ENCODE results near the gene TTC23L. TPM values are rescaled to one million over a fixed set of nuclear protein-coding genes. Genes with fewer than 3 reads are reported as not detected.

TTC23L gene
- total and polyA plus RNA-seq, 2 experiments from 2014 or later = 2.2 to 2.3 TPM

- no peaks in the 10 kb centered on the region; the same call in 2 of the 3 replicates for H3K9me3 Mint-ChIP-seq
- Histone ChIP-seq H3K27me3 (ENCODE audit: insufficient read depth) (no peaks in the 10 kb centered on the region), H3K4me2 (no peak overlapping the region), H4K20me1 (replicated peaks; ENCODE audit: insufficient read depth) (no peaks in the 10 kb centered on the region), H3K4me1 (ENCODE audit: insufficient read depth) (peaks cover 9% of the 10 kb centered on the region; the same call in 1 of the 2 replicates), H3K4me3 (no peak overlapping the region), H2AFZ (no peak overlapping the region), H3F3A (replicated peaks; ENCODE audit: low read depth) (0 out of 2 replicates have a peak, but pooled peaks cover 3% of the 10 kb centered on the region), H3K27ac (ENCODE audit: low read depth) (no peak overlapping the region), H3K36me3 (ENCODE audit: insufficient read depth) (no peaks in the 10 kb centered on the region), H3K79me2 (replicated peaks; ENCODE audit: insufficient read depth) (no peaks in the 10 kb centered on the region), H3K9me2 (ENCODE audit: insufficient read depth) (peaks cover 6% of the 10 kb centered on the region; the same call in 1 of the 2 replicates)
- H3K4me3 Mint-ChIP-seq = no peak overlapping the region
- peaks cover 19% of the 10 kb centered on the region for H3K36me3 Mint-ChIP-seq (ENCODE audit: low read depth)
- H3K27me3 Mint-ChIP-seq (ENCODE audit: insufficient read depth, low read depth, poor library complexity) = no peaks in the 10 kb centered on the region
- ATAC-seq = no peak
- no peak for TF ChIP-seq ZNF114 (CRISPR knock-in tag; IDR thresholded peaks at IDR 0.05)
- no peak for TF ChIP-seq POLR2AphosphoS5 (IDR thresholded peaks at IDR 0.05; ENCODE audit: low read depth)
- TF ChIP-seq NANOG (IDR thresholded peaks at IDR 0.05; ENCODE audit: borderline replicate concordance) = no peak
- TF ChIP-seq EZH2 (IDR thresholded peaks at IDR 0.05; ENCODE audit: low read depth, unreplicated experiment) = no peak
- TF ChIP-seq EZH2phosphoT487 (IDR thresholded peaks at IDR 0.05; ENCODE audit: unreplicated experiment) = no peak
- TF ChIP-seq CTCF (conservative IDR thresholded peaks at IDR 0.05; ENCODE audit: low read depth in 2 of 2) = no peak
- no peak for TF ChIP-seq ETS1 (IDR thresholded peaks at IDR 0.05)
- no peak for TF ChIP-seq STAT1 (IDR thresholded peaks at IDR 0.05; ENCODE audit: unreplicated experiment)
- TF ChIP-seq ZNF462 (CRISPR knock-in tag; IDR thresholded peaks at IDR 0.05) = no peak
- no peak for TF ChIP-seq JUNB (IDR thresholded peaks at IDR 0.05; ENCODE audit: unreplicated experiment)
- no peak for TF ChIP-seq CREB1 (CRISPR knock-in tag; IDR thresholded peaks at IDR 0.05; ENCODE audit: low read depth)
- H3K27ac Mint-ChIP-seq = no peak overlapping the region
- peaks cover 11% of the 10 kb centered on the region; the same call in 2 of the 3 replicates for H3K4me1 Mint-ChIP-seq
- no peak for DNase-seq (ENCODE audit: low spot score)
Observed at GRCh38 chr5:34848230-34848629, 9.3 kb downstream of the TTC23L start.
